AG04450 (cell line): ENCODE results near the gene NFATC2. TPM values are rescaled to one million over a fixed set of nuclear protein-coding genes. Genes with fewer than 3 reads are reported as not detected.

ENCODE experiments used
- CTCF ChIA-PET: fragments of 300-600, 350-600 bp; formaldehyde crosslinking; extraction: SDS; loops from one replicate; lab custom pipeline; 2022; ENCODE audit warnings: antibody characterized with exemption, inconsistent platforms; lab: Charles Lee
- POLR2A ChIA-PET: fragments of 350-600 bp; formaldehyde crosslinking; extraction: SDS; loops from one replicate; lab custom pipeline; 2021; ENCODE audit warnings: antibody characterized with exemption, inconsistent platforms; lab: Yijun Ruan, JAX
- DNase-seq: peaks from one replicate; pipeline ENCODE4 v3.0.0-alpha.2; 2011; ENCODE audit warnings: low read depth, low spot score
- H3K27ac ChIP-seq: one replicate; pipeline ENCODE4 v1.5.1; 2012; ENCODE audit warnings: low read depth, low read length, control low read depth
- H3K27me3 ChIP-seq: one replicate; pipeline ENCODE4 v1.6.0; 2012; ENCODE audit warnings: low read length; ENCODE audit not compliant: control insufficient read depth, insufficient read depth
- H3K4me3 ChIP-seq: 2 replicates; pipeline ENCODE4 v1.5.1; 2011; ENCODE audit warnings: mild to moderate bottlenecking, low read depth, low read length, control low read depth
- H3K9me3 ChIP-seq: 2 replicates; pipeline ENCODE4 v1.5.1; 2012; ENCODE audit warnings: low read length; ENCODE audit not compliant: control insufficient read depth, insufficient read depth
- CTCF ChIP-seq: IDR thresholded peaks from 2 replicates; pipeline ENCODE4 v1.5.1; 2011; ENCODE audit warnings: low read depth, low read length, control low read depth, inconsistent platforms
- polyA plus RNA-seq: library from polyadenylated mRNA; depleted of rRNA; stranded (reverse); fragments of >200 nt; gene quantifications from 2 replicates; pipeline ENCODE4 v1.2.3, GENCODE V29; 2011

Gene NFATC2
- polyA plus RNA-seq, 1 experiment: 0.07 TPM

GRCh38 chr20:51507216-51508036, 35.1 kb downstream of the NFATC2 start:
- H3K27ac ChIP-seq: no peak overlapping the region
- no peak overlapping the region for H3K4me3 ChIP-seq
- H3K9me3 ChIP-seq: no peaks in the 10 kb centered on the region
- ChIA-PET POLR2A (interaction anchor here (0.5 to 0.6 kb wide), 2 partner anchors 10 to 26 kb away, joined by 3 to 5 read pairs; no protein-coding TSS in a partner anchor), CTCF (interaction anchor here (0.5 kb wide), 1 partner anchor 17 kb away, joined by 4 read pairs; no protein-coding TSS in a partner anchor)
- no peak for DNase-seq
- H3K27me3 ChIP-seq: no peaks in the 10 kb centered on the region
- no peak for TF ChIP-seq CTCF

DNA sequence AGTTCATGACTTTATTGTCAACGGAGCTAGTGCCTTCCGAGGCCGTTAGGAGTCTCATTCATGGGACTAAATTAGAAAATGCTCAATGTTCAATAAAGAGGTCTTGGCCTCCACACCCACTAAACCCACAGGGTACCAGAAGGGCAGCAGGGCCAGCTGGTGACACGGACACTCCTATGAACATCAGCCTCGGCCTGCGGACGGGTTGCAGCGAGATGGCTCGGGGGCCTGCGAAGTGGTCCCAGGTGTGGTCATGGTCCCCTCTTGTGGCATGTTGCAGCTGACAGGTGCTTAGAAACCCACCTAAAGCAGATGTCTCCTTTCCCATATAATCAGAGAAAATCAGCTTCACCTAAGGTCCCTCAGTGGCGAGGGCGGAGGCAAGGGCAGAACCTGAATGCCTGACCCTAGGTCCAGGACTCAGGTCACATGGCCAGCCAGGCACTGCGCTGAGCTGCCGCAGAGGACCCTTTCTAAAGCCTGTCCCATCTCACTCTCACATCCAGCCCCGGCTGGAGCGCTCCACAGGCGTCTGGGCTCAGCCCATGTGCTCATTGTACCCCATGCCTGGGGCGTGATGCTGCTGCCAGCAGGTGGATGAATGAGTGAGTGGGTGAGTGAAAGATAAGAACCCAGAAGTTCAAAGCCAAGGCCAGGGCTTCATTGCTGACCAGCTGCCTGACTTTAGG, 35.8 kb downstream of the NFATC2 start:
- no peak for TF ChIP-seq CTCF

GRCh38 chr20:51505566-51505965, 37.0 kb downstream of the NFATC2 start:
- no peak overlapping the region for H3K4me3 ChIP-seq
- TF ChIP-seq CTCF: no peak
- H3K27me3 ChIP-seq: no peaks in the 10 kb centered on the region
- no peak overlapping the region for H3K27ac ChIP-seq
- ChIA-PET POLR2A (no interaction called here), CTCF (interaction anchor here (1.6 kb wide), 1 partner anchor 518 kb away, joined by 3 read pairs; no protein-coding TSS in a partner anchor)
- no peaks in the 10 kb centered on the region for H3K9me3 ChIP-seq
- no peak for DNase-seq

More for the DNA sequence above, 35.8 kb downstream of the NFATC2 start:
- CTCF ChIA-PET: interaction anchor here (0.5 kb wide), 1 partner anchor 18 kb away, joined by 4 read pairs; no protein-coding TSS in a partner anchor
- Histone ChIP-seq H3K9me3 (no peaks in the 10 kb centered on the region), H3K27ac (no peak overlapping the region), H3K4me3 (no peak overlapping the region), H3K27me3 (no peaks in the 10 kb centered on the region)
- DNase-seq: no peak
- POLR2A ChIA-PET: interaction anchor here (0.6 kb wide), 1 partner anchor 27 kb away, joined by 3 read pairs; no protein-coding TSS in a partner anchor

DNA sequence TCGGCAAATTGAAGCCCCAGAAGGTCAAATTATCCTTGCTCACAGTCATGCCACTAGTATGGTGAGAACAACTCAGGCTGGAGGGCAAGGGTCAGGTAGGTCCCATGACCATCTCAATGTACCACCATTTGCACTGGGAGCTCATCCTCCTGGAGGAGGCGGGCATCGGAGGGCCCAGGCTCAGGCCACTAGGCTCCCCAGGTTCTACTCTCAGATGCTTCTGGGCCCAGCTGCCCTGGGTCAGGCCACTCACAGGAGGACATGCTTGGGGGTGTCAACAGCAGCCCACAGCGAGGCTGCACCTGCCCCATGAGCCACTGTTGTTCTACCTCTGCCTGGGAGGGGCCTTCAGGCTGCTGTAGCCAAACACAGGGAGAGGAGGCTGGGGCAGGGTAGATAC, 39.1 kb downstream of the NFATC2 start:
- CTCF ChIA-PET: no interaction called here
- no peak for TF ChIP-seq CTCF
- Histone ChIP-seq H3K4me3 (no peak overlapping the region), H3K27me3 (no peaks in the 10 kb centered on the region), H3K27ac (no peak overlapping the region), H3K9me3 (no peaks in the 10 kb centered on the region)
- POLR2A ChIA-PET: no interaction called here
- DNase-seq: no peak
